Fibroblast of lung (primary cell): Measurements from ENCODE around the gene FAM161B.

ENCODE experiments used
- EZH2 ChIP-seq: IDR thresholded peaks from 2 replicates; pipeline ENCODE4 v1.5.1; 2012; ENCODE audit warnings: low read length, control low read depth, mild to moderate bottlenecking; ENCODE audit errors: missing control alignments
- TF ChIP-seq, protein P1 (sequence below), 2 donors: IDR thresholded peaks in 1 of 2; conservative IDR thresholded peaks in 1 of 2; 1 replicate in 1 of 2; 2 replicates in 1 of 2; pipeline ENCODE4 v1.5.1; 2011 to 2012; ENCODE audit warnings: low read length in 2 of 2, control low read depth in 1 of 2, inconsistent platforms in 1 of 2, low read depth in 1 of 2, mild to moderate bottlenecking in 1 of 2

DNA sequence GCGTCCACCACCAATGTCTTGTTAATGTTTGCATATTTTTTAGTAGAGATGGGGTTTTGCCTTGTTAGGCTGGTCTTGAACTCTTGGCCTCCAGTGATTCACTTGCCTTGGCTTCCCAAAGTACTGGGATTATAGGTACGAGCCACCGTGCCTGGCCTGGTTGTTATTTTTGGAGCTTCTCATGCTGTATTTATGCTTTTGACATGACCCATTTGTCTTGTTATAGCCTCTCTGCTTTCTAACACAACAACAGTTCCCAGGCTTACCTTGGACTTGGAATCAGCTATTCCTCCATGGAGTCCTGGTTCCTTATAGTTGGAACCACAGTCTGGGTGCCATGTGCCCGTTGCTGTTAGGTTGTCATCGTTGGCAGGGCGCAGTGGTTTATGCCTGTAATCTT, 33.6 kb downstream of the FAM161B start:
- TF ChIP-seq, protein P1, sequence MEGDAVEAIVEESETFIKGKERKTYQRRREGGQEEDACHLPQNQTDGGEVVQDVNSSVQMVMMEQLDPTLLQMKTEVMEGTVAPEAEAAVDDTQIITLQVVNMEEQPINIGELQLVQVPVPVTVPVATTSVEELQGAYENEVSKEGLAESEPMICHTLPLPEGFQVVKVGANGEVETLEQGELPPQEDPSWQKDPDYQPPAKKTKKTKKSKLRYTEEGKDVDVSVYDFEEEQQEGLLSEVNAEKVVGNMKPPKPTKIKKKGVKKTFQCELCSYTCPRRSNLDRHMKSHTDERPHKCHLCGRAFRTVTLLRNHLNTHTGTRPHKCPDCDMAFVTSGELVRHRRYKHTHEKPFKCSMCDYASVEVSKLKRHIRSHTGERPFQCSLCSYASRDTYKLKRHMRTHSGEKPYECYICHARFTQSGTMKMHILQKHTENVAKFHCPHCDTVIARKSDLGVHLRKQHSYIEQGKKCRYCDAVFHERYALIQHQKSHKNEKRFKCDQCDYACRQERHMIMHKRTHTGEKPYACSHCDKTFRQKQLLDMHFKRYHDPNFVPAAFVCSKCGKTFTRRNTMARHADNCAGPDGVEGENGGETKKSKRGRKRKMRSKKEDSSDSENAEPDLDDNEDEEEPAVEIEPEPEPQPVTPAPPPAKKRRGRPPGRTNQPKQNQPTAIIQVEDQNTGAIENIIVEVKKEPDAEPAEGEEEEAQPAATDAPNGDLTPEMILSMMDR (conservative IDR thresholded peaks at IDR 0.05 in 1 of 2, IDR thresholded peaks at IDR 0.05 in 1 of 2; ENCODE audit: low read depth in 1 of 2, low read length in 2 of 2): no peak
- TF ChIP-seq EZH2: no peak
